Measurements from ENCODE around the gene PALD1.

Gene PALD1

GRCh38 chr10:70541736-70542564, 63.4 kb downstream of the PALD1 start:
- H3K9me3 ChIP-seq (ENCODE audit: insufficient read depth, low read depth, low read length): no peaks in the 10 kb centered on the region
- peaks cover 7% of the 10 kb centered on the region for H3K36me3 ChIP-seq (ENCODE audit: insufficient read depth, low read depth, low read length)
- no peak overlapping the region for H3K9ac ChIP-seq (ENCODE audit: low read depth, low read length)
- H3K27me3 ChIP-seq (ENCODE audit: insufficient read depth, low read length): no peaks in the 10 kb centered on the region
- H3K27ac ChIP-seq (ENCODE audit: low read length): no peak overlapping the region
- H3K4me3 ChIP-seq (ENCODE audit: low read length): no peak overlapping the region
- no peaks in the 10 kb centered on the region; the same call in 1 of the 2 replicates for H3K4me1 ChIP-seq (ENCODE audit: insufficient read depth, low read length)

GRCh38 chr10:70542565-70542938, 64.0 kb downstream of the PALD1 start:
- Histone ChIP-seq H3K27ac (ENCODE audit: low read length) (no peak overlapping the region), H3K9ac (ENCODE audit: low read depth, low read length) (no peak overlapping the region), H3K4me1 (ENCODE audit: insufficient read depth, low read length) (no peaks in the 10 kb centered on the region), H3K36me3 (ENCODE audit: insufficient read depth, low read depth, low read length) (peaks cover 7% of the 10 kb centered on the region), H3K4me3 (ENCODE audit: low read length) (no peak overlapping the region), H3K9me3 (ENCODE audit: insufficient read depth, low read depth, low read length) (no peaks in the 10 kb centered on the region), H3K27me3 (ENCODE audit: insufficient read depth, low read length) (no peaks in the 10 kb centered on the region)

- H3K27me3 ChIP-seq (ENCODE audit: insufficient read depth, low read length): no peaks in the 10 kb centered on the region
- no peaks in the 10 kb centered on the region for H3K4me1 ChIP-seq (ENCODE audit: insufficient read depth, low read length)
- no peak overlapping the region for H3K9ac ChIP-seq (ENCODE audit: low read depth, low read length)
- H3K4me3 ChIP-seq (ENCODE audit: low read length): no peak overlapping the region
- no peak overlapping the region for H3K27ac ChIP-seq (ENCODE audit: low read length)
- H3K9me3 ChIP-seq (ENCODE audit: insufficient read depth, low read depth, low read length): no peaks in the 10 kb centered on the region
- H3K36me3 ChIP-seq (ENCODE audit: insufficient read depth, low read depth, low read length): peaks cover 7% of the 10 kb centered on the region
Measured at GRCh38 chr10:70543911-70544310, 65.3 kb downstream of the PALD1 start.

- Histone ChIP-seq H3K27ac (ENCODE audit: low read length) (no peak overlapping the region), H3K4me1 (ENCODE audit: insufficient read depth, low read length) (no peaks in the 10 kb centered on the region), H3K9ac (ENCODE audit: low read depth, low read length) (no peak overlapping the region), H3K27me3 (ENCODE audit: insufficient read depth, low read length) (no peaks in the 10 kb centered on the region), H3K36me3 (ENCODE audit: insufficient read depth, low read depth, low read length) (peaks cover 7% of the 10 kb centered on the region), H3K4me3 (ENCODE audit: low read length) (no peak overlapping the region), H3K9me3 (ENCODE audit: insufficient read depth, low read depth, low read length) (no peaks in the 10 kb centered on the region)
Measured at GRCh38 chr10:70544431-70545340, 66.1 kb downstream of the PALD1 start.

- no peaks in the 10 kb centered on the region for H3K27me3 ChIP-seq (ENCODE audit: insufficient read depth, low read length)
- H3K9me3 ChIP-seq (ENCODE audit: insufficient read depth, low read depth, low read length): no peaks in the 10 kb centered on the region
- peaks cover 12% of the 10 kb centered on the region for H3K36me3 ChIP-seq (ENCODE audit: insufficient read depth, low read depth, low read length)
- H3K9ac ChIP-seq (ENCODE audit: low read depth, low read length): no peak overlapping the region
- H3K27ac ChIP-seq (ENCODE audit: low read length): no peak overlapping the region
- H3K4me1 ChIP-seq (ENCODE audit: insufficient read depth, low read length): no peaks in the 10 kb centered on the region
- no peak overlapping the region for H3K4me3 ChIP-seq (ENCODE audit: low read length)
Measured at GRCh38 chr10:70546584-70546983, 68.0 kb downstream of the PALD1 start.

GRCh38 chr10:70549351-70549961, 70.9 kb downstream of the PALD1 start:
- no peak overlapping the region for H3K4me3 ChIP-seq (ENCODE audit: low read length)
- peaks cover 16% of the 10 kb centered on the region for H3K36me3 ChIP-seq (ENCODE audit: insufficient read depth, low read depth, low read length)
- no peaks in the 10 kb centered on the region for H3K9me3 ChIP-seq (ENCODE audit: insufficient read depth, low read depth, low read length)
- H3K27me3 ChIP-seq (ENCODE audit: insufficient read depth, low read length): no peaks in the 10 kb centered on the region
- H3K9ac ChIP-seq (ENCODE audit: low read depth, low read length): no peak overlapping the region
- no peak overlapping the region for H3K27ac ChIP-seq (ENCODE audit: low read length)
- H3K4me1 ChIP-seq (ENCODE audit: insufficient read depth, low read length): no peaks in the 10 kb centered on the region

GRCh38 chr10:70549962-70550458, 71.4 kb downstream of the PALD1 start:
- Histone ChIP-seq H3K4me1 (ENCODE audit: insufficient read depth, low read length) (no peaks in the 10 kb centered on the region), H3K4me3 (ENCODE audit: low read length) (no peak overlapping the region), H3K9me3 (ENCODE audit: insufficient read depth, low read depth, low read length) (no peaks in the 10 kb centered on the region), H3K9ac (ENCODE audit: low read depth, low read length) (no peak overlapping the region), H3K27ac (ENCODE audit: low read length) (no peak overlapping the region), H3K36me3 (ENCODE audit: insufficient read depth, low read depth, low read length) (peaks cover 16% of the 10 kb centered on the region), H3K27me3 (ENCODE audit: insufficient read depth, low read length) (no peaks in the 10 kb centered on the region)

- Histone ChIP-seq H3K27me3 (ENCODE audit: insufficient read depth, low read length) (no peaks in the 10 kb centered on the region), H3K36me3 (ENCODE audit: insufficient read depth, low read depth, low read length) (peaks cover 16% of the 10 kb centered on the region), H3K27ac (ENCODE audit: low read length) (no peak overlapping the region), H3K9ac (ENCODE audit: low read depth, low read length) (no peak overlapping the region), H3K9me3 (ENCODE audit: insufficient read depth, low read depth, low read length) (no peaks in the 10 kb centered on the region), H3K4me1 (ENCODE audit: insufficient read depth, low read length) (no peaks in the 10 kb centered on the region), H3K4me3 (ENCODE audit: low read length) (no peak overlapping the region)
Measured at GRCh38 chr10:70550459-70550858, 71.9 kb downstream of the PALD1 start.

GRCh38 chr10:70551466-70551865, 72.9 kb downstream of the PALD1 start:
- Histone ChIP-seq H3K27me3 (ENCODE audit: insufficient read depth, low read length) (no peaks in the 10 kb centered on the region), H3K4me1 (ENCODE audit: insufficient read depth, low read length) (no peaks in the 10 kb centered on the region), H3K4me3 (ENCODE audit: low read length) (no peak overlapping the region), H3K36me3 (ENCODE audit: insufficient read depth, low read depth, low read length) (peaks cover 16% of the 10 kb centered on the region), H3K9ac (ENCODE audit: low read depth, low read length) (no peak overlapping the region), H3K27ac (ENCODE audit: low read length) (no peak overlapping the region), H3K9me3 (ENCODE audit: insufficient read depth, low read depth, low read length) (no peaks in the 10 kb centered on the region)

- Histone ChIP-seq H3K9ac (ENCODE audit: low read depth, low read length) (no peak overlapping the region), H3K9me3 (ENCODE audit: insufficient read depth, low read depth, low read length) (no peaks in the 10 kb centered on the region), H3K36me3 (ENCODE audit: insufficient read depth, low read depth, low read length) (peaks cover 16% of the 10 kb centered on the region), H3K4me1 (ENCODE audit: insufficient read depth, low read length) (no peaks in the 10 kb centered on the region), H3K4me3 (ENCODE audit: low read length) (no peak overlapping the region), H3K27me3 (ENCODE audit: insufficient read depth, low read length) (no peaks in the 10 kb centered on the region), H3K27ac (ENCODE audit: low read length) (no peak overlapping the region)
Measured at GRCh38 chr10:70551971-70552422, 73.4 kb downstream of the PALD1 start.

- Histone ChIP-seq H3K36me3 (ENCODE audit: insufficient read depth, low read depth, low read length) (peaks cover 16% of the 10 kb centered on the region), H3K27ac (ENCODE audit: low read length) (no peak overlapping the region), H3K4me1 (ENCODE audit: insufficient read depth, low read length) (no peaks in the 10 kb centered on the region), H3K27me3 (ENCODE audit: insufficient read depth, low read length) (no peaks in the 10 kb centered on the region), H3K9ac (ENCODE audit: low read depth, low read length) (no peak overlapping the region), H3K4me3 (ENCODE audit: low read length) (no peak overlapping the region), H3K9me3 (ENCODE audit: insufficient read depth, low read depth, low read length) (no peaks in the 10 kb centered on the region)
Measured at GRCh38 chr10:70552586-70552985, 74.0 kb downstream of the PALD1 start.

Data from iPS-20b (cell line).